Sciatic nerve (tissue), 2 donors: ENCODE data around the gene ZNF618. TPM values are rescaled to one million over a fixed set of nuclear protein-coding genes. Genes with fewer than 3 reads are reported as not detected.
"Not testable (repeated sequence)": the region's sequence is repeated elsewhere in the genome, so short reads cannot be mapped to it uniquely, and the experiment has no call there.

ENCODE experiments used
- ATAC-seq: fragments of 200-7000 bp; cut with Tn5 transposase; one replicate; pipeline ENCODE4 v1.9.1; 2020; ENCODE audit warnings: mild to moderate bottlenecking, moderate library complexity
- DNase-seq: peaks from one replicate; pipeline ENCODE4 v3.0.0-alpha.2; 2020; ENCODE audit warnings: low spot score
- intact Hi-C: fragments of 100-400 bp; cut with DNase I; formaldehyde crosslinking; loops from one replicate; pipeline ENCODE4 v1.14.2; 2022
- total RNA-seq: library from RNA; stranded (reverse); fragmentation: NEBNext Ultra II Directional; extraction: Animal tissue kit (Norgen Biotek cat#: 25700); gene quantifications from one replicate; pipeline ENCODE4 v1.2.1, GENCODE V29; 2021
- donor health status: DM: no; HTN: no; CAD: no.
- donor health status: DM: no; HTN: no; CAD: no.

Gene ZNF618
- total RNA-seq, 1 donor from 2014 or later = 15.5 TPM

- DNase-seq (no peak), ATAC-seq (no peak)
- intact Hi-C loops = no loop called here
These were observed 202.1 kb downstream of the ZNF618 start, which contains the start of gene AMBP for GRCh38 chr9:114078021-114078780. Gene AMBP (minus strand): TSS chr9:114078300. CDS start chr9:114078209, 91 bp downstream.

- intact Hi-C loops = no loop called here
- ATAC-seq = no peak
- peak; percentile 41 for DNase-seq
These were observed 202.7 kb downstream of the ZNF618 start for GRCh38 chr9:114078781-114079156.

- DNase-seq (no peak), ATAC-seq (no peak)
- intact Hi-C loops = no loop called here
These were observed 204.2 kb downstream of the ZNF618 start for GRCh38 chr9:114080195-114080772.

GRCh38 chr9:114080773-114081440 is 204.8 kb downstream of the ZNF618 start:
- intact Hi-C loops = no loop called here
- no peak for ATAC-seq
- peak; percentile 30 for DNase-seq

- intact Hi-C loops = no loop called here
- no peak for ATAC-seq
- no peak for DNase-seq
These were observed 205.4 kb downstream of the ZNF618 start for GRCh38 chr9:114081441-114082016.

DNA sequence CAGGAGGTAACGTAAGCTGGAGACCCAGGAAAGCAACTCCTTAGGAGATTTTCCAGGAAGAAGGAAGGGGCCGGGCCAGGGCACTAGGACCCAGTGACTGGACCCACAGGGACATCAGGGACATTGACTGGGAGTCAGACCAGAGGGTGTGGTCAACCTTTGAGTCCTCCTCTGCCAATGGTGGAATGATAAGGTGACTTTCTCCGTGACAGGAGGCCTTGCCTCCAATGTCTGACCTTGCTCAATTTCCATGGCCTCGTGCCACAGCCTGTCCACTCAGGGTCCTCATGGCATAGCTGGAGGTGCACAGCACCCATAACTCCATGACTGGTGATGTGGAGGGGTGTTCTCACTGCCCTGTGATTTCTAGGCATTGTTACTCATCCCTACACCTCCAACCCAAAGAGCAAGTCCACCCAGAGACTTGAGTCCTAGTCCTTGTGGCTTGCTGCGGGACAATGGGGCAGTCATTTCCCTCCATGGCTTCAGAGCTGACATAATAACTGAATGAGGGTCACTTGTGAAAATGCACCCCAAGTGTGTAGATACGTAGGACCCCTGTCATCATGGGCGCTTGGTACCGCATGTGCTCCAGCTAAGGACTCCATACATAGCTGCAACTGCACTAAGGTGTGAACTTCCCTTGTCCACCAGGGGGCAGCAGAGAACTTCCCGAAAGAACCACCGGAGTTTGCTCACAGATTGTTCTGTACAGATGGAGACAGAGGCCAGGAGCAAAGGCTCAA is 206.1 kb downstream of the ZNF618 start:
- DNase-seq (peak; percentile 94), ATAC-seq (peak; percentile 88)
- intact Hi-C loops = no loop called here

GRCh38 chr9:114082763-114083412 is 206.8 kb downstream of the ZNF618 start:
- peak; percentile 48 for ATAC-seq
- DNase-seq, intact Hi-C loops: not testable (repeated sequence)

- intact Hi-C loops = no loop called here
- ATAC-seq = no peak
- no peak for DNase-seq
These were observed 207.6 kb downstream of the ZNF618 start for GRCh38 chr9:114083666-114084065.

- DNase-seq (no peak), ATAC-seq (peak; percentile 69)
- intact Hi-C loops = no loop called here
These were observed 208.4 kb downstream of the ZNF618 start for GRCh38 chr9:114084282-114085073.

DNA sequence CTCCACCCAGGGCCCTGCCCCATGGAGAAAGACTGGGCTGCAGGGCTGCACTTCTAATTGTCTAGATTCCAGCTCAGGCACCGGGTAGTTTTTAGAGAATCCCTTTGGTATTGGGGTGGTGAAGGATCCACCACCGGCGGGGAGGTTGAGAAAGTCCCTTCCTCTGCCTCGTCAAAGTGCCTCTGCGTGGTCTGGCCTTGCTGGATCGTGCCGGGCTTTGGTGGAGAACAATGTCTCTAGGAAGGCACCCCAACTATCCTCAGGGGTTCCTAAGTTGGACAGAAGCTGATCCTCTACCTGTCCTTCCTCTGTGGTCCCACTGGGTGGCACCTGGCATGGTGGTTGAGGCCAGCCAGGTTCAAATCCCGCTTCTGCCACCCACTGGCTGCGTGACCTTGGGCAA is 209.3 kb downstream of the ZNF618 start:
- intact Hi-C loops = no loop called here
- DNase-seq (no peak), ATAC-seq (no peak)

DNA sequence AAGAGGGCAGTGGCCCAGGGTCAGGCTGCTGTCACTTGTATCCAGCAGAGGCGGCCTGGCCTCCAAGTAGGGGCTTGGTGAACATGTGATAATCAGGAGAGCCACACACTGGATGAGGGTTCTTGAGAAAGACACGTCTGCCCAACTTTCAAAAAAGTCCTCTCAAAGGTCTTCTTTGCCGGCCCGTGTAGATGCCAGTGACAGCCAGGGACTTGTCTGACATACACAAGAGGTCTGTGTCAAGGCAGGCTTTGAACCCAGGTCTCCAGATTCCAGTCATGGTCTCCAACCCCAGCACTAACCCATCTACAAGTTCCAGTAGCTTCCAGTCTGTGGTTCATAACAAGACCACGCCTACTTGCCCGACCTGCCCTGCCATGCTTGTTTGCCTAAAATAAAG is 209.9 kb downstream of the ZNF618 start:
- intact Hi-C loops = no loop called here
- DNase-seq = no peak
- ATAC-seq = no peak

DNA sequence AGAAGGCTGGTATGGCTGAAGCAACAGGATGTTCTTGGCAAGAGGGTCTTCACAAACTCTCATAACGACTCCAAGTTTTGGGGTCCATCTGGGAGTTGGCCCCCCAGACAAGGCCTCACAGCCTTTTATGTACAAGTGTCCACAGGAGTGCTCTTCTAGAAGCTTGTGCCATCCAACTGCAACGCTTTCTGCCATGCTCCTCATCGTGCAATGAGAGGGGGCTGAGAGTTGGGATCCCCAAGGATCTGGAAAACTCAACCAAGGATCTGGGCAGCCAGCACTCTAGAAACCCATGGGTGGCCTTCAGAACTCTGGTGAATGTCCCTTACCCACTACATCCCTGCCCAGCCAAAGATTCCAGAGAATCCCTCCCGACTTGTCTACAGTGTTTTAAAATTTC is 210.5 kb downstream of the ZNF618 start:
- ATAC-seq (no peak), DNase-seq (no peak)
- intact Hi-C loops = no loop called here

DNA sequence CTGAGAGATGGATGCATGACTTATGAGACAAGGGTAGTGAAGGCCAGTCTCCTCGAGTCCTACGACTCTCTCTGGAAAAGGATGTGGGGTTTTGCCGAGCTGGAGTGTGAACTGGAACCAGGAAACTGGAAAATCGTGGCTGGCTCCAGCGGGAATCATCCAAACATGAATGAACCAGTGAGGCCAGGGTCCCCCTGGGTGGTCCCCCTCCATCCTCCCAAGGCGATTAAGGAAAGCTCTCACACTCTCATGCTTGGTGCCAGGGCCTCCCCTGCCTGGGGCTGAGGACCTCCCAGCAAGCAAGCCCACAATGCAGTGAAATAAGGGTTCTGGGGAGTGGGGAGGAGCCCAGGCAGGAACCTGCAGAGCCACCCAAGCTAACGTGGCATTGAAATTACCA is 211.6 kb downstream of the ZNF618 start:
- intact Hi-C loops = no loop called here

DNA sequence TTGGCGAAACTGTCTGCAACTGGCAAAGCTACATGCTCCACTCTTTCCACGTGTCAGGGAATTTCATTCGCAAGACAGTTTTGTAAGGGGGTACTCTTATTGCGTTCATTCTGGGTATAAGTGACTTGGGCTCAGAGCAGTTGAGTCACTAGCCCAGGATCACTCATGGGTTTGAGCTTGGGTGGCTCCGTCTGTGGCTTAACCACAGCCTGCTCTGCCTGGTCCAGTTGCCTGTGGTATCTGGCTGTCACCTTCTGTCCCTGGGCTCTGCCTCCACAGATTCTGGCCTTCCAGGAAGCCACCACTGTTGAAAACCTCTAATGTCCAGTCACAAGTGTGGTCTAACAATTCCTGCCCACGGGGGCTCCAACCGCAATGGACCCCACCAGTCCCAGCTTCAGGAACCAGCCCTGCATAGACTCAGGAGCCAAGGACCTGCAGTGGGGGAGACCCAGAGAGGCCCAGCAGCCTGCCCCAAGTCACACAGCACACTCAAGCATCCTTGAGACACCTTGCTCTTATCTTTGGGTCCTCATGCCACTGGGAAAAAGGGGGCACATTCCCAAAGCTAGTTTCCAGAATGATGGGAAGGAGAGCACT is 212.6 kb downstream of the ZNF618 start:
- ATAC-seq = no peak

More for the DNA sequence above, 211.6 kb downstream of the ZNF618 start:
- DNase-seq (no peak), ATAC-seq (no peak)

GRCh38 chr9:114089206-114089840 is 213.2 kb downstream of the ZNF618 start:
- no peak for ATAC-seq
- intact Hi-C loops = no loop called here
- DNase-seq = no peak

More for the DNA sequence above, 212.6 kb downstream of the ZNF618 start:
- intact Hi-C loops = no loop called here
- no peak for DNase-seq

DNA sequence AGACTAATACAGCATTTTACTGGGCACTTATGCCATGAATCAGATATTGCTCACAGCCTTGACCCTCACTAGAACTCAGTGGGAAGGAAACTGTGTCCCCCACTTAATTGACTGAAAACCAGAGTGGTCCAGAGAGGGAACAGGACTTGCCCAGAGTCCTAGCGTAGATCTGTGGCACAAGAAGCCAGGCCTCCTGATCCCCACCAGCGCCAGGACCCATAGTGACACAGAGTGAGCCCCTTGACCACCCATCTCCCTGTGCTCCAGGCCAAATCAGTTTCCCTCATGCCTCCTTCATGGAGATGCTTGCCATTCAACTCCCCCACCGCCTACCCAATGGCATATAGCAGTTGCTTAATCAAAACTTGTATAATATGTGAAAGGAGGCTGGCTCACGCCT is 214.7 kb downstream of the ZNF618 start:
- no peak for ATAC-seq
- DNase-seq = no peak
- intact Hi-C loops = loop anchor here (5.0 kb wide), 1 partner anchor 207 kb away; no protein-coding TSS in a partner anchor

- intact Hi-C loops = loop anchor here (2.0 to 5.0 kb wide), 2 partner anchors 45 to 206 kb away; no protein-coding TSS in a partner anchor
- ATAC-seq = no peak
- DNase-seq = no peak
These were observed 215.6 kb downstream of the ZNF618 start for GRCh38 chr9:114091711-114092110.
